Measurements from ENCODE around the gene ARHGEF17.

The ARHGEF17 gene

GRCh38 chr11:73310661-73311393 is 2.8 kb downstream of the ARHGEF17 start (continued):
- TF ChIP-seq ZNF26 (tag by site-specific recombination; IDR thresholded peaks at IDR 0.05) (no peak), ZNF280C (tag by site-specific recombination; IDR thresholded peaks at IDR 0.05) (no peak), SCRT2 (tag by site-specific recombination; IDR thresholded peaks at IDR 0.05) (no peak), ZNF580 (tag by site-specific recombination; IDR thresholded peaks at IDR 0.05) (no peak), ZNF645 (tag by site-specific recombination; IDR thresholded peaks at IDR 0.05) (no peak), SP2 (tag by site-specific recombination; IDR thresholded peaks at IDR 0.05) (no peak)

GRCh38 chr11:73311394-73311869 is 3.4 kb downstream of the ARHGEF17 start:
- ChIA-PET CTCF (interaction anchor here (0.6 to 3.6 kb wide), 4 partner anchors 9 to 25 kb away, joined by 3 to 28 read pairs (median 4); no protein-coding TSS in a partner anchor), POLR2A (no interaction called here)
- no peak for TF ChIP-seq ZNF175 (tag by site-specific recombination; IDR thresholded peaks at IDR 0.05)
- no peak for TF ChIP-seq ZNF670 (tag by site-specific recombination; IDR thresholded peaks at IDR 0.05; ENCODE audit: low read depth)
- no peak for TF ChIP-seq ZNF140 (tag by site-specific recombination; IDR thresholded peaks at IDR 0.05)
- 0 out of 2 replicates have a peak, but pooled peaks have one; percentile 27 for TF ChIP-seq SCRT1 (tag by site-specific recombination; IDR thresholded peaks at IDR 0.05; ENCODE audit: borderline replicate concordance)
- TF ChIP-seq HIC1 (tag by site-specific recombination; IDR thresholded peaks at IDR 0.05), result 0 out of 2 replicates have a peak, but pooled peaks have one; percentile 10
- peak; percentile 76 for TF ChIP-seq SCRT2 (tag by site-specific recombination; IDR thresholded peaks at IDR 0.05)
- no peak overlapping the region for H3K4me3 ChIP-seq (ENCODE audit: low read depth, low read length)
- H3K36me3 ChIP-seq (ENCODE audit: control insufficient read depth in 2 of 2, insufficient read depth in 1 of 2, low read length in 2 of 2), result no peaks in the 10 kb centered on the region
- no peak overlapping the region for H3K27ac ChIP-seq (ENCODE audit: extremely low read depth, low read depth, low read length)
- H3K9me3 ChIP-seq (ENCODE audit: control insufficient read depth, insufficient read depth, low read depth, low read length), result no peaks in the 10 kb centered on the region
- H3K4me1 ChIP-seq (ENCODE audit: control insufficient read depth, insufficient read depth, low read length), result 0 out of 2 replicates have a peak, but pooled peaks cover 9% of the 10 kb centered on the region

- ChIA-PET CTCF (interaction anchor here (1.0 to 3.6 kb wide), 5 partner anchors 11 to 39 kb away, joined by 3 to 28 read pairs (median 7); no protein-coding TSS in a partner anchor), POLR2A (no interaction called here)
- TF ChIP-seq ZBTB6 (tag by site-specific recombination; IDR thresholded peaks at IDR 0.05) (no peak), SETDB1 (IDR thresholded peaks at IDR 0.05; ENCODE audit: insufficient read length, low read length) (no peak), ZIC2 (tag by site-specific recombination; IDR thresholded peaks at IDR 0.05) (no peak), ZNF202 (tag by site-specific recombination; IDR thresholded peaks at IDR 0.05; ENCODE audit: borderline replicate concordance) (no peak), HIC1 (tag by site-specific recombination; IDR thresholded peaks at IDR 0.05) (no peak), ZNF138 (tag by site-specific recombination; IDR thresholded peaks at IDR 0.05; ENCODE audit: borderline replicate concordance) (no peak), ATF2 (tag by site-specific recombination; IDR thresholded peaks at IDR 0.05; ENCODE audit: low read depth) (no peak)
- no peak overlapping the region for H3K4me3 ChIP-seq (ENCODE audit: low read depth, low read length)
- H3K9me3 ChIP-seq (ENCODE audit: control insufficient read depth, insufficient read depth, low read depth, low read length), result no peaks in the 10 kb centered on the region
- 0 out of 2 replicates have a peak, but pooled peaks cover 9% of the 10 kb centered on the region for H3K4me1 ChIP-seq (ENCODE audit: control insufficient read depth, insufficient read depth, low read length)
- H3K36me3 ChIP-seq (ENCODE audit: control insufficient read depth in 2 of 2, insufficient read depth in 1 of 2, low read length in 2 of 2), result no peaks in the 10 kb centered on the region
- no peak overlapping the region for H3K27ac ChIP-seq (ENCODE audit: extremely low read depth, low read depth, low read length)
Observed at GRCh38 chr11:73312036-73312435, 4.0 kb downstream of the ARHGEF17 start.
